HG03025 (cell line): ENCODE results near the gene OSBPL10.

Experiments used
- ATAC-seq: cut with Tn5 transposase; IDR thresholded peaks from one replicate; pipeline ENCODE4 v1.9.1; 2021; ENCODE audit warnings: mild to moderate bottlenecking, moderate library complexity; ENCODE audit not compliant: unreplicated experiment, low FRiP score

The OSBPL10 gene

GRCh38 chr3:31829010-31829409 is 152.1 kb downstream of the OSBPL10 start:
- ATAC-seq, result no peak

- ATAC-seq, result no peak
Observed at GRCh38 chr3:31828007-31828406, 153.1 kb downstream of the OSBPL10 start.

GRCh38 chr3:31823184-31823583 is 157.9 kb downstream of the OSBPL10 start:
- ATAC-seq, result no peak

GRCh38 chr3:31821118-31821517 is 159.9 kb downstream of the OSBPL10 start:
- ATAC-seq, result no peak

- no peak for ATAC-seq
Observed at GRCh38 chr3:31819441-31819840, 161.6 kb downstream of the OSBPL10 start.

- no peak for ATAC-seq
Observed at GRCh38 chr3:31817411-31817966, 163.6 kb downstream of the OSBPL10 start.

- ATAC-seq, result no peak
Observed at GRCh38 chr3:31815631-31816440, 165.2 kb downstream of the OSBPL10 start.

- ATAC-seq, result no peak
Observed at GRCh38 chr3:31815006-31815405, 166.1 kb downstream of the OSBPL10 start.

- no peak for ATAC-seq
Observed at GRCh38 chr3:31813686-31814085, 167.4 kb downstream of the OSBPL10 start.

GRCh38 chr3:31813197-31813596 is 167.9 kb downstream of the OSBPL10 start:
- ATAC-seq, result no peak

GRCh38 chr3:31810991-31811433 is 170.1 kb downstream of the OSBPL10 start:
- no peak for ATAC-seq

- no peak for ATAC-seq
Observed at GRCh38 chr3:31808143-31808720, 172.8 kb downstream of the OSBPL10 start.

- ATAC-seq, result no peak
Observed at GRCh38 chr3:31804251-31805051, 176.6 kb downstream of the OSBPL10 start.

GRCh38 chr3:31802981-31803740 is 177.9 kb downstream of the OSBPL10 start:
- ATAC-seq, result no peak

- no peak for ATAC-seq
Observed at GRCh38 chr3:31800436-31800835, 180.6 kb downstream of the OSBPL10 start.

GRCh38 chr3:31798840-31799239 is 182.2 kb downstream of the OSBPL10 start:
- ATAC-seq, result no peak

- no peak for ATAC-seq
Observed at GRCh38 chr3:31793821-31794220, 187.2 kb downstream of the OSBPL10 start.

GRCh38 chr3:31791090-31791430 is 190.0 kb downstream of the OSBPL10 start:
- ATAC-seq, result no peak

- ATAC-seq, result no peak
Observed at GRCh38 chr3:31790193-31791089, 190.6 kb downstream of the OSBPL10 start.
